ENCODE data around the gene PCGF3.
"Not testable (repeated sequence)": the region's sequence is repeated elsewhere in the genome, so short reads cannot be mapped to it uniquely, and the experiment has no call there.

PCGF3 gene

GRCh38 chr4:787561-787981 lies 81.9 kb downstream of the PCGF3 start:
- no peak for DNase-seq

DNA sequence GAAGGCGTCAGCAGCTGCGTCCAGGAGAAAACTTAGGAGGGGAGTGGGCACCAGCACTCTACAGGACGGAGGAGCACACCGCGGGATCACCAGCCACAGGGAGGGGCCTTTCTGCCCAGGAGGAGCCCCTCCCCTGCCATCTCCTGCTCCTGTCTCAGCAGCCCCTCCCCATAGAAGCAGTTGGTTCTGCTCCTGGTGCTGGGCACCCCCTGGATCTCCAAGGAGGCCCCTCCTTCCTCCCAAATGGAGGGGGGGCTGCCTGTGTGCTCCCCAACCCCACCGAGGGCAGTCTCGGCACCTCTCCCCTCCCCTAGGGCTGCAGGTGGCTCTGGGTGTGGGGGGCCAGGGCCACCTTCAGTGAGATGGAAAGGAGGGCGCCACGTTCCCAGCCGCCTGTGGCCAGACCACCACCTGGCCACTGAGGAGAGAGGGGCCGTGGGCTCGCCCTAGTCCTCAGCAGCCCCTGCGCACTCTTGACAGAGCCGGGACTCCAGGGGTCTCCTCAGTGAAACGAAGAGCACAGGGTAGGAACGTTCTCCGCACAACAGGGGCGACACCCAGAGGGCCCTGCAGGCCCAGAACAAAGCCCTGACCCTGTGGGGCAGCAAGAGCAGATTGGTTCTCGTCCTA lies 82.5 kb downstream of the PCGF3 start:
- DNase-seq, result no peak

- no peak for DNase-seq
These were observed 83.1 kb downstream of the PCGF3 start for GRCh38 chr4:788636-789297.

DNA sequence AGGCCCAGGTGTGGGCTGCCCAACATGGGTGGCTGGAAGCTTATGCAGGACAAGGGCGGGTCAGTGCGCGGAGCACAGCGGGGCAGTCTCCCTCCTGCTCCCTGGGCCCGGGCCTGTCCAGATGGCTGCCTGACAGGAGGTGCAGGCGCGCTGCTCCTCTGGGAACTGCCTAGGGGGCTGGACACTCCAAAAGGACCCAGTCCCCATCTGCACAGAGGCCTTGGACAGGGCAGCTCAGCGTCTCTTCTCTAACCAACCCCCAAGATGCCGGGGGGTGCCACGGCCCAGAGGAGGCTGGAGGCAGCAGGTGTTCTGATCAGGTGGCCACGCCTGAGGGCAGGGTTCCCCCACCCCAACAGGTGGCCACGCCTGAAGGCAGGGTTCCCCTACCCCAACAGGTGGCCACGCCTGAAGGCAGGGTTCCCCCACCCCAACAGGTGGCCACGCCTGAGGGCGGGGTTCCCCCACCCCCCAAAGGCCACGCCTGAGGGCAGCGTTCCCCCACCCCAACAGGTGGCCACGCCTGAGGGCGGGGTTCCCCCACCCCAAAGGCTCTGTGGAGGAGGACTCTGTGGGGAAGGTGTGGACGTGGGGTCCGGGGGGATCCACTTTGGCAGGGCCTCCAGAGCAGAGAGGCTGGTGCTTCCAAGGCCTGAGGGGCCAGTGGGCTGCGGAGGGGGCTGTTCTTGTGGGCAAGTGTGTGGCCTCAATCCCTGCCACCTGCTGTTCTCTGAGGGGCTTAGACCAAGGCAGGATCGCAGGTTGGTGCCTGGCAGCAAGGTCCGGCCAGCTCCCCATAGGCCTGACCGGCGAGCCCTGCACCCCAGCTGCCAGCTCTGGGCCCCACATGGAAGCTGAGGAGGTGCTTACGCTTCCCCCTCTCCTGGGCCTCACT lies 84.2 kb downstream of the PCGF3 start:
- no peak for DNase-seq

DNA sequence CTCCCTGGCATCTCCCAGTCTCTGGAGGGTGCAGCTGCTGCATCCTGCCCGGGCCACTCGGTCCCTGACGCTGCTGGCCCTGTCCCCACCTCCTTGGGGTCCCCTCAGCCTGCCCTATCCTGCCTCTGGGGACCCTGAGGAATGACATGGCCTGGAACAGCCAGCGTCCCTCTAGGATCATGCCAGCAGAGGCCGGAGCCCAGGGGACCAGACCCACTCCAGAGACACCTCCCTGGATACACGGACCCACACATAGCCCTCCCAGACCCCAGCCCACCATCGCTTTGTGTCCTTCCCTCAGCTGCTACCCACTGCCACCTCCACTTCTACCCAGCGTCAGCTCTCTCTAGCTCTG lies 84.8 kb downstream of the PCGF3 start:
- DNase-seq, result no peak

- DNase-seq, result no peak
These were observed 85.7 kb downstream of the PCGF3 start for GRCh38 chr4:791252-791897.

DNA sequence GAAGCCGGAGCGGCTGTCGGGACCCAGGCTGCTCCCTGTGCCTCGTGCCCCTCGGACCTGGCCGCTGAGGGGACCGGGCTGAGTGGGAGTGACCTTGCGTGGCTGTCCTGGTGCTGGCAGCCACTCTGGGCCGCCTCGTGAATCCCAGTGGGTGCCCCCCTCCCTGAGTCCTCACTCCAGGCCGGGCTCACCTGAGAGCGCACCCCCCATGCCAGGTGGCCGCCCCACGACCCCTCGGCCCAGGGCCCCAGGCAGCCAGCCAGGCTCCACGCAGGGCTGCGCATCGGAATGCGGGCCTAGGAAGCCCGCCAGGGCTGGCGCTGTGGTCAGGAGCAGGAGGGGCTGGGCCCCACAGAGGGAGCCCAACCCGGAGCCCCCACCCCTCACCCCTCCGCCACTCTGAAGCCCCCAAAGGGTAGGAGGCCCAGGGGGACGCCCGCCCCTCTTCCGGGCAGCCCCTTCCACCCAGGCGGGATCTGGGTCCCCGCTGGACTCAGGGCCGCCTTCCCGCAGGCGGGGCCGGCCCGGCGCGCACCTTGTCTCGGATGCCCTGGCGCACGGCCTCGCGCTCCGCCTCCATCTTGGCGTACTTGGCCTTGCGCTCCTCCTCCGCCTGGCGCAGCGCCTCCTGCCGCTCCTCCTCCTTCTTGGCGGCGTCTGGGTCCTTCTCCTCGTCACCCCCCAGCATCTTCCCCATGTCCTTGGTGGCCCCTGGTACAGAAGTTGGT lies 86.4 kb downstream of the PCGF3 start:
- DNase-seq, result no peak

GRCh38 chr4:792626-793092 lies 87.0 kb downstream of the PCGF3 start:
- no peak for DNase-seq

- DNase-seq, result no peak
These were observed 87.6 kb downstream of the PCGF3 start for GRCh38 chr4:793093-793861.

DNA sequence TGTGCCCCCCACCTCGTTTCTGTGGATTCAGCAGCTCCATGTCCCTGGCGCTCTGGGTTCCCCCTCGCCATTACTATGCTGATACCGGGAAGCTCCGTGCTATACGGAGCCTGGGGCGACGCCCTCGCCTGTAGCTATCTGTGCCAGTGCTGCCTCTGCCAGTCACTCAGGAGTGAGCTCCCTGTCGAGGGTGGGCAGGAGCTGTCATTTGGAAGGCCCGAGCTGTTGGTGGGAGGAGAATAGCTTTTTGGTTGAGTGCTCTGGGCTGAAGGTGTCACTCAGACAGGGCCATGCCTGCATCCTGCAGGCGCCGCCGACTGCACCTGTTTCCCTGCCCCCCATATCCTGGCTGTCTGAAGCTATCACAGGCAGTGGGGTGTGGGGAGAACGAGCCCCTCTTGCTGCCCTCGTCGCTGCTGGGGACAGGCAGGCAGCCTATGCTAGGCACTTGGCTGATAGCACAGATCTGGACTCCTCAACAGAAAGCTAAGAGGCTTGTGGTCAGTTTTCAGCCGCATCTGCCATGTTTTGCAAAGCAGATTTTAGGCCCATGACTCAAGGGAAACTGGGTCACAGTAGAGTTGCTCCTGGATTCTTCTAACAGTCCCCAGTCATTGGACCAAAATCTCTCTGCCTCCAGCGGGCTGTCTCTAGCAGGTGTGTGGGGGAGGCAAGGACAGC lies 88.4 kb downstream of the PCGF3 start:
- DNase-seq, result no peak

GRCh38 chr4:794900-795725 lies 89.5 kb downstream of the PCGF3 start:
- DNase-seq, result no peak

DNA sequence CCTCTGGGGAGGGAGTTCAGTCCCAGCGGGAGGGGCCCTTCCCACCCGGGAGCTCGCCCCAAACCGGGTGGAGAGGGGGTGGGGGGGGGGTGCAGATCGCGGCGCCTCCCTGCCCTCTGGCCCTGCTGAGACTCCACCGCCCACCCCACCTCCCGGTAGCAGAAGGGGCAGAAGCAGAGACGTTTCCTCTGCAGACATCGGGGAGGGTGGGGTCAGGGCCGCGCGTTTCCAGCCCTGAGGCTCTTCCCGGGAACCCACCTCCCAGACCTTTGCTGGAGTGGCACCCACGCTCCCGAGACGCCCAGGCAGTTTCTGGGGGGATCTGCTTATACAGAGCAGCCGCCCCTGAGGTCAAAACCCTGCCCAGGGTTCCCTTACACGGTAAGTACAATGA lies 90.1 kb downstream of the PCGF3 start:
- no peak for DNase-seq

- DNase-seq, result no peak
These were observed 90.6 kb downstream of the PCGF3 start for GRCh38 chr4:796206-796605.

DNA sequence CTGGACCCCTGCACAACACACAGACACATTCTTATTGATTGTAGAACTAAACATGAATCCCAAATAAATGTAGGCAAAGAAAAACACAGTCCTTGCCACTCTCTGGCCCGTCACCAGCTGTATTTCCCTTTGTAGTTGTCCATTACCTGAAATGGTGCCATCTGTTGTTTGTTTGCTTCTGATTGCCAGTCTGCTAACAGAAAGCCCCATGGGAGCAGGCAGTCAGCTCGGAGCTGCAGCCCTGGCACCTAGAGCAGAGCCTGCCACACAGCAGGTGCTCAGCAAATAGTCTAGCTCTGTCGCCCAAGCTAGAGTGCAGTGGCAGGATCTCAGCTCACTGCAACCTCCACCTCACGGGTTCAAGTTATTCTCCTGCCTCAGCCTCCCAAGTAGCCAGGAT lies 91.4 kb downstream of the PCGF3 start:
- DNase-seq, result peak in 1 of 2 experiments; percentile 4

GRCh38 chr4:801436-802124 lies 95.9 kb downstream of the PCGF3 start:
- DNase-seq, result no peak

DNA sequence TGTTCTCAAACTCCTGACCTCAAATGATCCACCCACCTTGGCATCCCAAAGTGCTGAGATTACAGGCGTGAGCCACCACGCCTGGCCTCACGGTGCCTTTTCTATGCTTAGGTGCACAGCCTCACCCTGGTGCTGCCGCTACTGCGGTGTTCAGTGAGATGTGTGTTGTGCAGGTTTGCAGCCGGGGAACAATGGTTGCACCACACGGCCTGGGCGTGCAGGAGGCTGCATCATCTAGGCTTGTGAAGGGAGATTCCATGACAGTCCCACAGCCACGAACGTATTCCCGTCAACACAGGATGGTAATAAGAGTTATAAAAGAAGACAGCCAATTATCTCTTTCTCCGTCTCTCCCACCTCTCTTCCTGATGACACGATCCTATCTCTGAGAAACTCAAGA lies 98.3 kb downstream of the PCGF3 start:
- DNase-seq, result no peak

GRCh38 chr4:804804-805203 lies 99.2 kb downstream of the PCGF3 start:
- DNase-seq, result no peak

- not testable (repeated sequence) for DNase-seq
These were observed 101.3 kb downstream of the PCGF3 start for GRCh38 chr4:806979-807378.

GRCh38 chr4:807792-808191 lies 102.2 kb downstream of the PCGF3 start:
- DNase-seq, result no peak

Data from SW 1271 (cell line).